AG20443 (cell line): ENCODE measurements around the gene CCDC85C.

Experiments used
- DNase-seq: peaks from one replicate; pipeline ENCODE4 v3.0.0; 2012; ENCODE audit warnings: low spot score, mixed read lengths

CCDC85C gene

GRCh38 chr14:99511421-99512109 lies 92.4 kb downstream of the CCDC85C start:
- peak; percentile 52 for DNase-seq

- no peak for DNase-seq
Measured at GRCh38 chr14:99510556-99511139, 93.4 kb downstream of the CCDC85C start.

GRCh38 chr14:99509871-99510555 lies 94.0 kb downstream of the CCDC85C start:
- DNase-seq, result no peak

- no peak for DNase-seq
Measured at GRCh38 chr14:99508896-99509629, 94.9 kb downstream of the CCDC85C start.

- no peak for DNase-seq
Measured at GRCh38 chr14:99507860-99508640, 96.0 kb downstream of the CCDC85C start.

- no peak for DNase-seq
Measured at GRCh38 chr14:99506276-99506675, 97.7 kb downstream of the CCDC85C start.

GRCh38 chr14:99505089-99505488 lies 98.9 kb downstream of the CCDC85C start:
- DNase-seq, result no peak

- no peak for DNase-seq
Measured at GRCh38 chr14:99503848-99504453, 100.1 kb downstream of the CCDC85C start.

- DNase-seq, result no peak
Measured at GRCh38 chr14:99502989-99503421, 101.0 kb downstream of the CCDC85C start.

- no peak for DNase-seq
Measured at GRCh38 chr14:99497894-99498293, 106.1 kb downstream of the CCDC85C start.

GRCh38 chr14:99497341-99497740 lies 106.7 kb downstream of the CCDC85C start:
- DNase-seq, result no peak

- no peak for DNase-seq
Measured at GRCh38 chr14:99484106-99484505, 119.9 kb downstream of the CCDC85C start.

- DNase-seq, result peak; percentile 44
Measured at GRCh38 chr14:99481745-99482099, 122.3 kb downstream of the CCDC85C start.

GRCh38 chr14:99480917-99481744 lies 122.9 kb downstream of the CCDC85C start, which contains the start of gene CCNK:
TSS of gene CCNK (plus strand) at chr14:99481409. CDS start at chr14:99492678, 11,269 bp downstream.
- peak; percentile 98 for DNase-seq

- DNase-seq, result peak; percentile 79
Measured at GRCh38 chr14:99479906-99480869, 123.8 kb downstream of the CCDC85C start, which contains the start of gene SETD3. TSS of gene SETD3 (minus strand) at chr14:99480859. CDS start at chr14:99465805, 15,054 bp downstream.

GRCh38 chr14:99479160-99479905 lies 124.7 kb downstream of the CCDC85C start:
- DNase-seq, result no peak

- DNase-seq, result no peak
Measured at GRCh38 chr14:99478128-99478527, 125.9 kb downstream of the CCDC85C start.

- no peak for DNase-seq
Measured at GRCh38 chr14:99476864-99477263, 127.1 kb downstream of the CCDC85C start.
